Measurements from ENCODE around the gene PALM3. TPM values are rescaled to one million over a fixed set of nuclear protein-coding genes. Genes with fewer than 3 reads are reported as not detected.
"Not testable (repeated sequence)": the region's sequence is repeated elsewhere in the genome, so short reads cannot be mapped to it uniquely, and the experiment has no call there.

Gene PALM3
- total RNA-seq, 2 experiments from 2014 or later, result 0.09 TPM; not detected in 1

GRCh38 chr19:14042659-14043608, 18.9 kb downstream of the PALM3 start:
- H3K9me2 ChIP-seq (ENCODE audit: insufficient read depth, low read length); H3K36me3 ChIP-seq (ENCODE audit: insufficient read depth, low read length); POLR2A ChIA-PET; BruUV-seq (replicated peaks); H3K4me2 ChIP-seq (ENCODE audit: low read length); H3K27ac ChIP-seq (ENCODE audit: low read depth, low read length, poor library complexity, severe bottlenecking); H3K9me3 ChIP-seq (ENCODE audit: low read length); H4K20me1 ChIP-seq (ENCODE audit: insufficient read depth, low read length); H3K4me3 ChIP-seq (ENCODE audit: low read depth, low read length, poor library complexity, severe bottlenecking); H3K79me2 ChIP-seq (ENCODE audit: insufficient read depth, low read depth, low read length): not testable (repeated sequence)
- CTCF ChIA-PET (ENCODE audit: unreplicated experiment), result interaction anchor here (0.5 to 0.6 kb wide), 3 partner anchors 17 to 181 kb away, joined by 3 read pairs; no protein-coding TSS in a partner anchor
- peak; percentile 74 for DNase-seq (ENCODE audit: low spot score)
- intact Hi-C loops (cut with micrococcal nuclease; ENCODE audit: unreplicated experiment), result loop anchor here (1.0 kb wide), 1 partner anchor 163 kb away; no protein-coding TSS in a partner anchor
- peak; percentile 78 for TF ChIP-seq CTCF (conservative IDR thresholded peaks at IDR 0.05; ENCODE audit: low read length)
- Histone ChIP-seq H2AFZ (ENCODE audit: low read length) (peak overlapping the region; percentile 32; the same call in 1 of the 2 replicates), H3K4me1 (ENCODE audit: insufficient read depth, low read length, poor library complexity, severe bottlenecking) (peaks cover 12% of the 10 kb centered on the region)

GRCh38 chr19:14039181-14039580, 22.7 kb downstream of the PALM3 start:
- Histone ChIP-seq H3K4me2 (ENCODE audit: low read length) (no peak overlapping the region), H3K4me3 (ENCODE audit: low read depth, low read length, poor library complexity, severe bottlenecking) (no peak overlapping the region), H3K27ac (ENCODE audit: low read depth, low read length, poor library complexity, severe bottlenecking) (no peak overlapping the region), H3K9me3 (ENCODE audit: low read length) (no peaks in the 10 kb centered on the region), H3K9me2 (ENCODE audit: insufficient read depth, low read length) (no peaks in the 10 kb centered on the region), H3K79me2 (ENCODE audit: insufficient read depth, low read depth, low read length) (no peaks in the 10 kb centered on the region), H4K20me1 (ENCODE audit: insufficient read depth, low read length) (no peaks in the 10 kb centered on the region), H2AFZ (ENCODE audit: low read length) (no peak overlapping the region), H3K36me3 (ENCODE audit: insufficient read depth, low read length) (no peaks in the 10 kb centered on the region), H3K4me1 (ENCODE audit: insufficient read depth, low read length, poor library complexity, severe bottlenecking) (peaks cover 12% of the 10 kb centered on the region)
- intact Hi-C loops (cut with micrococcal nuclease; ENCODE audit: unreplicated experiment), result no loop called here
- no peak for TF ChIP-seq EZH2phosphoT487 (IDR thresholded peaks at IDR 0.05; ENCODE audit: borderline replicate concordance, low read depth, low read length)
- no peak for TF ChIP-seq CTCF (conservative IDR thresholded peaks at IDR 0.05; ENCODE audit: low read length)
- POLR2A ChIA-PET, result no interaction called here
- DNase-seq (ENCODE audit: low spot score), result no peak
- BruUV-seq (replicated peaks), result no TSS peak
- CTCF ChIA-PET (ENCODE audit: unreplicated experiment), result no interaction called here

GRCh38 chr19:14035706-14036105, 26.2 kb downstream of the PALM3 start:
- ChIA-PET POLR2A (no interaction called here), CTCF (ENCODE audit: unreplicated experiment) (interaction anchor here (0.6 kb wide), 1 partner anchor 13 kb away, joined by 3 read pairs; no protein-coding TSS in a partner anchor)
- no peak overlapping the region for H3K4me3 ChIP-seq (ENCODE audit: low read depth, low read length, poor library complexity, severe bottlenecking)
- H3K4me1 ChIP-seq (ENCODE audit: insufficient read depth, low read length, poor library complexity, severe bottlenecking), result peaks cover 4% of the 10 kb centered on the region
- no peaks in the 10 kb centered on the region for H3K79me2 ChIP-seq (ENCODE audit: insufficient read depth, low read depth, low read length)
- DNase-seq (ENCODE audit: low spot score), result no peak
- H3K9me2 ChIP-seq (ENCODE audit: insufficient read depth, low read length), result no peaks in the 10 kb centered on the region
- no peak overlapping the region for H3K27ac ChIP-seq (ENCODE audit: low read depth, low read length, poor library complexity, severe bottlenecking)
- no peaks in the 10 kb centered on the region for H4K20me1 ChIP-seq (ENCODE audit: insufficient read depth, low read length)
- H3K9me3 ChIP-seq (ENCODE audit: low read length), result no peaks in the 10 kb centered on the region
- BruUV-seq (replicated peaks), result no TSS peak
- no peaks in the 10 kb centered on the region for H3K36me3 ChIP-seq (ENCODE audit: insufficient read depth, low read length)
- H3K4me2 ChIP-seq (ENCODE audit: low read length), result no peak overlapping the region
- H2AFZ ChIP-seq (ENCODE audit: low read length), result no peak overlapping the region
- intact Hi-C loops (cut with micrococcal nuclease; ENCODE audit: unreplicated experiment), result no loop called here
- TF ChIP-seq CTCF (conservative IDR thresholded peaks at IDR 0.05; ENCODE audit: low read length), result no peak
- no peak for TF ChIP-seq EZH2phosphoT487 (IDR thresholded peaks at IDR 0.05; ENCODE audit: borderline replicate concordance, low read depth, low read length)

Measured in OCI-LY7 (cell line).